C4-2B (cell line): ENCODE measurements around the gene GPR25.

Experiments used
- H3K27ac ChIP-seq: fragments of 450-650 bp; 2 replicates; pipeline ENCODE4 v1.5.1; 2017
- CTCF ChIP-seq: fragments of 450-650 bp; conservative IDR thresholded peaks from 2 replicates; pipeline ENCODE4 v1.5.1; 2017; ENCODE audit warnings: mild to moderate bottlenecking
- ZFX ChIP-seq: fragments of 450-650 bp; IDR thresholded peaks from 2 replicates; pipeline ENCODE4 v1.6.1; 2017

Gene GPR25

DNA sequence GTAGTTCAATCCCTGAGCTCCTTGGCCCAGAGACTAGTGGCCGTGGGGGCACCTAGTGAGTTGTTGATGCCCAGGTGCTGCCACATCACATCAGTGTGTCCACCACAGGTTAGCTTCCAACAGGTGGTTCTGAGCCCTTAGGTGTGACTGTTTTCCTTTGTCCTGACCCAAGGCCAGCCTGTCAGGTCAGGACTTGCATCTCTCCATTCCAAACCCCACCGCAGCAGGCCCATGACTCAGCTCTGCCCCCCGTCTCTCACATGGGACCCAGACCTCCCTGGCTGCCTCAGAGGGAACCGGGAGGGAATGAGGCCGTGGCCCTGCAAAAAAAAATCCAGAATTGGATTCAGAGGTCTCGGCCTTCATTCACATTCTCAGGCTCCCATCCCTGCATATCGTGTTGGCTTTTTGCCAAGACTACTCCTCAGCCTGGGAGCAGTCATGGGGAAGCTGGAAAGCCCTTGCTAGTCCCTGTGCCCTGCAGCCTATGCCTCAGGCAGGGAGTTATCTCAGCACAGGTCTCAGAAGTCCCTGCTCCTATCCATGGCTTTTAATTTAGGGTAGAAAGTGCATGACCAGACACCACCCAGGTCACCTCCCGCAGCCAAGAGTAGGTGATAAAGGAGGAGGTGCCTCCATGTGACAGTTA is 29.1 kb downstream of the GPR25 start:
- TF ChIP-seq CTCF = no peak
- no peak for TF ChIP-seq ZFX
- H3K27ac ChIP-seq = no peak overlapping the region

DNA sequence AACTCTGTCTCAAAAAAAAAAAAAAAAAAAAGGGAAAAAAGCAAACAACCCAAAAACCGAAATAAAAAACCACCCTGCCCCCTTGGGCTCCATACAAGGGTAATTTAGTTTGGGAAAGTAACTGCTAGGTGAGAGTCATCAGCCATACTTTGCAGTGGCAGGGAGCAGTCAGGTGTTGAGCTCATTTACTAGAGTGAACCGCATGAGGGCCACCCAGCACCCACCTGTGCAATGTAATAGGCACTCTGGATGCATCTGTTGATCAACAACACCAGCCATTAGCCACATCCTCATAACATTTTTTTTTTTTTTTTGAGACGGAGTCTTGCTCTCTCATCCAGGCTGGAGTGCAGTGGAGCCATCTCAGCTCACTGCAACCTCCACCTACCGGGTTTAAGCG is 31.0 kb downstream of the GPR25 start:
- no peak overlapping the region for H3K27ac ChIP-seq
- TF ChIP-seq ZFX (no peak), CTCF (no peak)

DNA sequence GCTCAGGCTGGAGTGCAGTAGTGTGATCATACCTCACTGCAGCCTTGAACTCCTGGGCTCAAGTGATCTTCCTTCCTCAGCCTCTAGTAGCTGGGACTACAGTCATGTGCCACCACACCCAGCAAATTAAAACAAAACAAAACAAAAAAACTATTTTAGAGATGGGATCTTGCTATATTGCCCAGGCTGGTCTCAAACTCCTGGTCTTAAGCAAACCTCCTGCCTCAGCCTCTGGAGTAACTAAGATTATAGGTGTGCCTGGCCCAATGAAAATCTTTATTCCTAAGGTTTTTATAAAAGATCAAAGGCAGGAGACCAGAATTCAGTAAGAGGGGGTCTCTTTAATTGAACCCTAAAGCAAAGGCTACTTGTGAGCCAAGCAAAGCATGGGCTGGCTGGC is 32.0 kb downstream of the GPR25 start:
- TF ChIP-seq CTCF (no peak), ZFX (no peak)
- H3K27ac ChIP-seq = no peak overlapping the region

- TF ChIP-seq ZFX = no peak
These were observed 32.8 kb downstream of the GPR25 start for GRCh38 chr1:200905411-200906052.

GRCh38 chr1:200906491-200906890 is 33.7 kb downstream of the GPR25 start:
- peak overlapping the region; percentile 81 for H3K27ac ChIP-seq
- TF ChIP-seq ZFX = no peak
- no peak for TF ChIP-seq CTCF

More at GRCh38 chr1:200905411-200906052, 32.8 kb downstream of the GPR25 start:
- H3K27ac ChIP-seq = no peak overlapping the region

GRCh38 chr1:200907611-200908097 is 34.9 kb downstream of the GPR25 start:
- TF ChIP-seq CTCF (no peak), ZFX (no peak)
- peak overlapping the region; percentile 81 for H3K27ac ChIP-seq

DNA sequence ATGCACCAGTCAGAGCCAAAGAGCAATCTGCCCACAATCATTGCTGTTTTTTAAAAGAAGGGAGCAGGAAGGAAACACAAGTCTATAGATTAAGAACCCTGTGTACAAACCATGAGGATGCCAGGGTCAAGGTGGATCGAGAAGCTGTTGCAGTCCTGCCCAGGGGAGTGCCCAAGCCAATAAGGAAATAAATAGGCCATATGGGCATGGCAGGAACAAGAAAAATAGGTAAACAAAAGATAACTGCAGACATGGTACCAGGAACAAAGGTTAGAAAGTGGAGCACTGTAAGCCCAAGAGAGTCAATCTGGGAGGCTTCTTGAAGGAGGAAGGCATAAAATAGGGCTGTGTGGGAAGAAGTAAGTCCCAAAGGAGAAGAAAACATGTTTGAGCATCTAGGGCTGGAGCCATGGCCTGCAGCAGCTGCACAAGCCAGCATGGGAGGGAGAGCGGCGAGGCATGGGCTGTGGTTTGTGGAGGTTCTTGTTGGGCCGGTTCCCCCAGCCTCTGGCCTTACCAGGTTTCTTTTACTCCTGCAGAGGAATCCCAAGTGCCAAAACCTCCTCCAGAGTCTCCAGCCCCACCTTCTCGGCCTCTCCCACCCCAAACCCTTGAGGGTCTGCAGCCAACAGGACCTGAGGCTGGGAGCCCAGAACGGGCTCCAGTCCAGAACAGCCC is 35.5 kb downstream of the GPR25 start:
- peak overlapping the region; percentile 81 for H3K27ac ChIP-seq
- peak; percentile 55; the same call in 1 of the 2 replicates for TF ChIP-seq ZFX
- no peak for TF ChIP-seq CTCF
